ENCODE data around the gene DMPK. TPM values are rescaled to one million over a fixed set of nuclear protein-coding genes. Genes with fewer than 3 reads are reported as not detected.

The DMPK gene
- total RNA-seq, 4 donors from 2014 or later = 18.9 to 32.6 (median 26.3) TPM

DNA sequence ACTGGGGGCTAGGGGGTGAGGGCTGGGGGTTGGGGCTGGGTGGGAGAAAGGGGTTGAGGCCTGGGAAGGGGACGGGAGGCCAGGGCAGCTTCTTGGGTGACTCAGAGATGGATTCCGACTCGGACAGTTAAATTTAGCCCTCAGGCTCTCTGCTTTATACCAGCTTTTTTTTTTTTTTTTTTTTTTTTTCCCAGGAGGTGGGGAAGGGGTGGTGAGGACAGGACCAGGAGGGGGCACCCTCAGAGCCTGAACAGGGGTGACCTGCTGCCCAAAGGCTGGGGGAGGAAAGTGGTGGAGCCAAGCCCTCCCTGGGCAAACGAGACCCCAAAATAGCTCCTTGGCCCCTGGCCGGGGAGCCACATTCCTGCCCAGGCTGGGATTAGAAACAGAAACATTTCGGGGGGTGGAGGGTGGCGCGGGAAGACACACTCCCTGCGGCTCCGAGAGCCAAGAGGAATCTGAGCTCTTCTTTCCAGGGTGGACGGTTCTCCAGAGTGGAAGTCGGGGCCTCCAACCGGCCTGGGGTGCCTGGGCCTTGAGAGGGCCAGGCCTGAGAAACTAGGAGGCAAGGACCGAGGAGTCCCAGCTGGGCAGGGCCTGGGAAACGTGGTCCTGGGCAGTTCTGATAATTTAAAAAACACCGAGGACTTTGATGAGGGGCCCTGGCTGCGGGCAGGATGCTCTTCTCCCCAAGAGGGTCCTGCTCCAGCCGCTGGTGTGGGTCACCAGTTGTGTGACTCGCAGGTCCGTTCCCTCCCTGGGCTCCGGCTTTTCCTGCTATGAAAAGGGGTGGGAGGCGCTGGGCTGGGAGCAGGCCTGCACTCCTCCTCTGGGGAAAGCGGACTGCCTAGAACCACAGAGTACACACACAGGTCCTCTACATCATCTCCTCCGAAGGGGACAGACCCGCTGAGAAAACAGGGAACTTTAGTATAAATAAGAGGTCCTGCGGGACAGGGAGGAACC, 813 bp upstream of the DMPK start:
- Histone ChIP-seq H3K27me3 (no peaks in the 10 kb centered on the region), H3K4me3 (replicated peaks in 1 of 3) (no peak overlapping the region), H3K36me3 (peaks cover 18% of the 10 kb centered on the region in 2 donors), H3K9me3 (no peaks in the 10 kb centered on the region), H3K4me1 (peaks cover 30 to 35% of the 10 kb centered on the region in 2 donors), H3K27ac (peak overlapping the region; percentile 62 to 79 (median 65))
- intact Hi-C loops (cut with DNase I) = no loop called here
- TF ChIP-seq POLR2A (IDR thresholded peaks at IDR 0.05) = no peak
- TF ChIP-seq, protein P1, sequence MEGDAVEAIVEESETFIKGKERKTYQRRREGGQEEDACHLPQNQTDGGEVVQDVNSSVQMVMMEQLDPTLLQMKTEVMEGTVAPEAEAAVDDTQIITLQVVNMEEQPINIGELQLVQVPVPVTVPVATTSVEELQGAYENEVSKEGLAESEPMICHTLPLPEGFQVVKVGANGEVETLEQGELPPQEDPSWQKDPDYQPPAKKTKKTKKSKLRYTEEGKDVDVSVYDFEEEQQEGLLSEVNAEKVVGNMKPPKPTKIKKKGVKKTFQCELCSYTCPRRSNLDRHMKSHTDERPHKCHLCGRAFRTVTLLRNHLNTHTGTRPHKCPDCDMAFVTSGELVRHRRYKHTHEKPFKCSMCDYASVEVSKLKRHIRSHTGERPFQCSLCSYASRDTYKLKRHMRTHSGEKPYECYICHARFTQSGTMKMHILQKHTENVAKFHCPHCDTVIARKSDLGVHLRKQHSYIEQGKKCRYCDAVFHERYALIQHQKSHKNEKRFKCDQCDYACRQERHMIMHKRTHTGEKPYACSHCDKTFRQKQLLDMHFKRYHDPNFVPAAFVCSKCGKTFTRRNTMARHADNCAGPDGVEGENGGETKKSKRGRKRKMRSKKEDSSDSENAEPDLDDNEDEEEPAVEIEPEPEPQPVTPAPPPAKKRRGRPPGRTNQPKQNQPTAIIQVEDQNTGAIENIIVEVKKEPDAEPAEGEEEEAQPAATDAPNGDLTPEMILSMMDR (IDR thresholded peaks at IDR 0.05) = no peak
- 68 to 69% methylated on average over 17 to 26 of the region's 26 CpGs for WGBS, 2 donors
- no peak for DNase-seq

DNA sequence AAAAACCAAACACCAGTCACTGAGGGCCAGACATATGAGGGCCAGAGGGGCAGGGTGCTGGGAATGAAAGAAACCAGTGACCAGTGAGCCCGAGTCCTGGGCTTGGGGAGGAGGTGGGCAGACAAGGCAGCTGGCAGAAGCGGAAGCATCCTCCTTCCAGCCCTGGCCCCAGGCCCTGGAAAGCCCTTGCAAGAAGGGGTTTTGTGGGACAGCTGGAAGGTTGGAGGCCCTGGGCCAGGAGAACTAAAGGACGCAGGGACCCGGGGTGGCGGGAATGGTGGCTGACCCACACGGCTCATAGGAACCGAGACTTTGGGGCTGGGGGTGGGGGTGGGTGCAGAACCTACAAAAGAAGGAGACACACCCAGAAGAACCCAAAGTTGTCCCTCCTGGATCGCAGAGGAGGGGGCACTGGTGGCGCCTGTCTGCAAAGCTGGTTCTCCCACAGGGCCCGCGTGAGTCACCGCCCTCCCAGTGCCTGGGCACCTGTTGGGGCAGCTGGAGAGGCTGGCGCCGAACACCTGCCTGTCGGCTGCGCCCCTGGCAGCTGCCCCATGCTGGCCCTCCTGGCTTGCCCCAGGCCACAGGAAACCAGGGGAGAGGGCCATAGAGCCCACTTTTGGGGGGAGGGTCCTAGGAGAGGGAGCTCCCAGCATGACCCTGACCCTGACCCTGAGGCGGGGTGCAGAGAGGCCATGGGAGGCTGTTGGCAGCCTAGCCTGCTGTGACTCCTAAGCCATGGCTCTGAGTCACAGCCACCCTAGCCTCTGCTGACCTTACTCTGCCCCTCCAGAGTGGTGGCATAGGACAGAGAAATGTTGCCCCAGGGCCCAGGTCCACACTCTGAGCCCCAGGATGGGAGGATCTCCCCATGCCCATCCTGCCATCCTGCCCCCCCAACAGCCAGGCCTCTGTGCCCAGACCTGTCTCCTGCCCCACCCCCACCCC, 802 bp downstream of the DMPK start:
- Histone ChIP-seq H3K27ac (peak overlapping the region in 2 of 3 donors; percentile 65 to 79), H3K4me3 (replicated peaks in 1 of 3) (peak overlapping the region in 1 of 3 donors; percentile 24), H3K36me3 (peaks cover 22 to 23% of the 10 kb centered on the region in 2 donors), H3K27me3 (no peaks in the 10 kb centered on the region), H3K9me3 (no peaks in the 10 kb centered on the region), H3K4me1 (peaks cover 30 to 35% of the 10 kb centered on the region in 2 donors)
- 51 to 55% methylated on average over 7 of the region's 17 CpGs for WGBS, 2 donors
- TF ChIP-seq, protein P1 (IDR thresholded peaks at IDR 0.05) = no peak
- no peak for TF ChIP-seq POLR2A (IDR thresholded peaks at IDR 0.05)
- intact Hi-C loops (cut with DNase I) = no loop called here
- DNase-seq = peak; percentile 37 to 48

DNA sequence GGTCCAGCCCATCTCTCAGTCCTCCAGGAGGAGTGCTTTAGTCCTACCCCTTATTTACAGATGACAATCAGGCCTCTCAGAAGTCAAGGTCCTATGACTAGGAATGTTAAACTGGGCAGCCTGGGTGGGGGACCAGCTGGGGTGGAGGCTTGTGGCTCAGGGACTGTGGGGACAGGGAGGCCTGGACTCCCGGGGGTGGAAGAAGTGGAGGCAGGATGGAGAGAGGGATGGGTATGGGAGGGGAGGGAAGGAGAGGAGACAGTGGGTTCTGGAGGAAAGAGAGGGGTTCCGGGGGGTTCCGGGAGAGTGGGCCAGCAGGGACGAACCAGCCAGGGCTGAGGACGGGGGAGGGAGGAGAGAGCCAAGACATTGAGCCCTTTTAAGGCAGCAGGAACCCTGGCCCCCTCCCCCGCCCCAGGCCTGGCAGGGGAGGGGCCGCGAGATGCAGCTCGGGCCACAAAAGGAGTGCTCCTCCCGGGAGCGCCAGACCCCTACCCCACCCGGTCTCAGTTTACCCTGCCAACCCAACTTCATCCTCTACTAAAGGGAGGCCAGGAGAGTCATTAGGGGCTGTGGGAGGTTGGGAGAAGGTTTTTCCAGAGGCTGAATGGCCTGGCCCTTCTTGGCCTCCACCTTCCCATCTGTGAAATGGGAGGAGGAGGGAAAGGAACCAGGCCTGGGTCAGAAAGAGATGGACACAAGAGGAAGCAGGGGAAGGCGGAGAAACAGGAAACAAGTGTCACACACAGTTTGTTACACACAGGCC, 1.7 kb downstream of the DMPK start:
- intact Hi-C loops (cut with DNase I) = no loop called here
- Histone ChIP-seq H3K9me3 (no peaks in the 10 kb centered on the region), H3K27ac (peak overlapping the region in 1 of 3 donors; percentile 8), H3K4me1 (peaks cover 30 to 35% of the 10 kb centered on the region in 2 donors), H3K27me3 (no peaks in the 10 kb centered on the region), H3K4me3 (replicated peaks in 1 of 3) (no peak overlapping the region), H3K36me3 (peaks cover 16 to 17% of the 10 kb centered on the region in 2 donors)
- TF ChIP-seq POLR2A (IDR thresholded peaks at IDR 0.05) = no peak
- TF ChIP-seq, protein P1 (IDR thresholded peaks at IDR 0.05) = no peak
- DNase-seq = no peak
- 37 to 51% methylated on average over 9 to 12 of the region's 13 CpGs for WGBS, 2 donors

DNA sequence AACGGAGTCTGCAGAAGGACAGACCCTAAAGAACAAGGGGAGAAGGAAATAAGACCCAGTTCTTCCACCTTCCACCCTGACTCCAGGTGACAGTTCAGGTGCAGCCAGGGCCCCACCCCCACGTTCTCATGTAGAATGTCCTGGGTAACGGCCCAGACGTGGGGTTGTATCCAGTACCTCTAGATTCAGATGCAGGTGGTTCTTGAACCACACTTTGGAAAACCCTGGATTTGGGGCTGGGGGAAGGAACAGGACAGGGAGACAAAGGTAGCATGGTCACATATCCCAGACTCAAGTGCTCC, 2.2 kb downstream of the DMPK start:
- WGBS, 2 donors = 55 to 56% methylated on average over 4 of the region's 4 CpGs
- Histone ChIP-seq H3K27ac (no peak overlapping the region), H3K4me1 (peaks cover 30 to 35% of the 10 kb centered on the region in 2 donors), H3K27me3 (no peaks in the 10 kb centered on the region), H3K9me3 (no peaks in the 10 kb centered on the region), H3K4me3 (replicated peaks in 1 of 3) (no peak overlapping the region), H3K36me3 (peaks cover 13 to 15% of the 10 kb centered on the region in 2 donors)
- TF ChIP-seq POLR2A (IDR thresholded peaks at IDR 0.05) = no peak
- TF ChIP-seq, protein P1 (IDR thresholded peaks at IDR 0.05) = no peak
- intact Hi-C loops (cut with DNase I) = no loop called here
- DNase-seq = no peak
